Neuronal stem cell (in vitro differentiated cells): Measurements from ENCODE around the gene MRPL30.
A peak's percentile ranks its signal among the peaks of the same experiment; 100 is the strongest.

Experiments
- DNase-seq: peaks from one replicate; pipeline ENCODE4 v3.0.0-alpha.2; 2013; ENCODE audit warnings: low spot score
- H2AFZ ChIP-seq: one replicate; pipeline ENCODE4 v1.6.1; 2013; ENCODE audit warnings: mild to moderate bottlenecking, low read length, inconsistent platforms
- H2AK5ac ChIP-seq: 2 replicates; pipeline ENCODE4 v1.6.1; 2013; ENCODE audit warnings: low read depth, mild to moderate bottlenecking, inconsistent platforms, low read length, moderate library complexity, mixed read lengths
- H2BK120ac ChIP-seq: 2 replicates; pipeline ENCODE4 v1.6.1; 2013; ENCODE audit warnings: low read depth, mild to moderate bottlenecking, inconsistent platforms, low read length, moderate library complexity, mixed read lengths
- H2BK12ac ChIP-seq: one replicate; pipeline ENCODE4 v1.6.1; 2013; ENCODE audit warnings: low read length, inconsistent platforms
- H2BK15ac ChIP-seq: 2 replicates; pipeline ENCODE4 v1.6.1; 2013; ENCODE audit warnings: mild to moderate bottlenecking, low read length, inconsistent platforms, mixed read lengths
- H2BK5ac ChIP-seq: one replicate; pipeline ENCODE4 v1.6.1; 2013; ENCODE audit warnings: inconsistent platforms, mild to moderate bottlenecking, low read length, moderate library complexity
- H3K14ac ChIP-seq: one replicate; pipeline ENCODE4 v1.6.1; 2013; ENCODE audit warnings: low read length, inconsistent platforms
- H3K18ac ChIP-seq: 2 replicates; pipeline ENCODE4 v1.6.1; 2013; ENCODE audit warnings: low read length, inconsistent platforms
- H3K23ac ChIP-seq: 2 replicates; pipeline ENCODE4 v1.6.1; 2013; ENCODE audit warnings: low read depth, mild to moderate bottlenecking, mixed read lengths, low read length, inconsistent platforms; ENCODE audit not compliant: poor library complexity
- H3K27ac ChIP-seq: replicated peaks from 3 replicates; pipeline ENCODE4 v1.5.1; 2013; ENCODE audit warnings: low read length, inconsistent platforms
- H3K27me3 ChIP-seq, 3 experiments: 2 replicates each; pipeline ENCODE4 v1.6.1; 2013; ENCODE audit warnings: low read length in 3 of 3, mild to moderate bottlenecking in 2 of 3, inconsistent platforms in 1 of 3, low read depth in 1 of 3, mixed read lengths in 1 of 3, moderate library complexity in 1 of 3; ENCODE audit not compliant: control insufficient read depth in 3 of 3, insufficient read depth in 3 of 3
- H3K36me3 ChIP-seq, 2 donors: replicated peaks in 1 of 2; 2 replicates each; pipeline ENCODE4 v1.6.1; 2013; ENCODE audit warnings: low read length in 2 of 2; ENCODE audit not compliant: control insufficient read depth in 2 of 2, insufficient read depth in 2 of 2
- H3K4ac ChIP-seq: 2 replicates; pipeline ENCODE4 v1.6.1; 2013; ENCODE audit warnings: inconsistent platforms, mild to moderate bottlenecking, low read length, moderate library complexity
- H3K4me1 ChIP-seq, 2 donors: 1 replicate in 1 of 2; 2 replicates in 1 of 2; pipeline ENCODE4 v1.6.1; 2013; ENCODE audit warnings: low read length in 2 of 2, low read depth in 1 of 2; ENCODE audit not compliant: control insufficient read depth in 2 of 2, insufficient read depth in 1 of 2
- H3K4me2 ChIP-seq: one replicate; pipeline ENCODE4 v1.6.1; 2013; ENCODE audit warnings: mild to moderate bottlenecking, low read length, inconsistent platforms; ENCODE audit not compliant: insufficient read depth, poor library complexity, severe bottlenecking
- H3K4me3 ChIP-seq, 2 donors: 2 replicates each; pipeline ENCODE4 v1.5.1; 2013; ENCODE audit warnings: low read length in 2 of 2, mild to moderate bottlenecking in 2 of 2, inconsistent platforms in 1 of 2, moderate library complexity in 1 of 2
- H3K79me1 ChIP-seq: one replicate; pipeline ENCODE4 v1.6.1; 2013; ENCODE audit warnings: low read depth, mild to moderate bottlenecking, inconsistent platforms, low read length, moderate library complexity
- H3K9ac ChIP-seq: one replicate; pipeline ENCODE4 v1.6.1; 2013; ENCODE audit warnings: mild to moderate bottlenecking, low read depth, low read length, inconsistent platforms; ENCODE audit not compliant: poor library complexity
- H3K9me3 ChIP-seq, 2 donors: replicated peaks in 1 of 2; 2 replicates each; pipeline versions ENCODE3 to v1.6.1; 2013; ENCODE audit warnings: low read length in 2 of 2, mild to moderate bottlenecking in 2 of 2, inconsistent platforms in 1 of 2, low read depth in 1 of 2, mixed read lengths in 1 of 2, moderate library complexity in 1 of 2; ENCODE audit not compliant: control insufficient read depth in 2 of 2, insufficient read depth in 1 of 2
- H4K8ac ChIP-seq: one replicate; pipeline ENCODE4 v1.6.1; 2013; ENCODE audit warnings: low read depth, mild to moderate bottlenecking, inconsistent platforms, low read length, moderate library complexity
- H4K91ac ChIP-seq: one replicate; pipeline ENCODE4 v1.6.1; 2013; ENCODE audit warnings: low read length, low read depth, mild to moderate bottlenecking, inconsistent platforms; ENCODE audit not compliant: poor library complexity
- WGBS, 2 donors: extraction: QIAGEN DNeasy Blood & Tissue Kit; methylation state at CpG; one replicate each; pipeline ENCODE4 v1.1.7; 2013; ENCODE audit warnings: missing lambda C conversion rate in 2 of 2, mixed read lengths in 1 of 2; ENCODE audit not compliant: insufficient read length in 2 of 2, insufficient replicate concordance in 1 of 2; ENCODE audit errors: extremely low coverage in 2 of 2; 5-methylcytosine and 5-hydroxymethylcytosine counted together

MRPL30 gene

DNA sequence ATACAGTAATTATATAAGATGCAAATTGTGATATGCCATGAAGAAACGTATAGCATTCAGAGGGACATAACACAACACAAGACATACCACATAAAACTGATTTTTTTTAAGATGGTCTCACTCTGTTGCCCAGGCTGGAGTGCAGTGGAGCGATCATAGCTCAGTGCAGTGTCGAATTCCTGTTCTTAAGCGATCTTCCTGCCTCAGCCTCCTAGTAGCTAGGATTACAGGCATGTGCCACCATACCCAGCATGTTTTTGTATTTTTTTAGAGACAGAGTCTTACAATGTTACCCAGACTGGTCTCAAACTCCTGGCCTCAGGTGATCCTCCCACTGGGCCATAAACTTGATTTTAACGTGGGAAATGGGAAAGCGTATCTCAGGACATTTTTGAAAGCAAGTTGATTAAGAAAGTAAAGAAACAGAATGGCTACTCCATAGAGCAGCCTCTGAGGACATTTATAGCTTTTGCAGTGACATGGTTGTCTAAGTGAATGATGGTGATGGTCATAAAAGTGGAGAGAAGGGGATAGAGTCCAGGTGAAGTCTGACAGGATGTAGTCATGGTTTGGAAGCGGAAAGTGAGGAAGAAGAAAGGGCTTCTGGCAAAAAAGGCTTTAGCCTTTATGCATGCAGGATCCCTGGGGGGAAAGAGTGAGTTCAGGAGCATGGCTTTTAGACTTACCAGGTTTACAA is 28.6 kb upstream of the MRPL30 start:
- Histone ChIP-seq H3K27ac (no peak overlapping the region), H3K18ac (no peak overlapping the region), H3K14ac (no peak overlapping the region), H4K91ac (no peak overlapping the region), H2BK15ac (no peak overlapping the region), H3K36me3 (peaks cover 0 to 10% of the 10 kb centered on the region in 2 donors), H3K23ac (no peak overlapping the region), H3K4me1 (peaks cover 2 to 10% of the 10 kb centered on the region in 2 donors), H2AK5ac (no peak overlapping the region), H2AFZ (no peak overlapping the region), H3K4me3 (no peak overlapping the region), H4K8ac (no peak overlapping the region), H2BK12ac (no peak overlapping the region), H2BK5ac (no peak overlapping the region), H3K4me2 (no peak overlapping the region), H2BK120ac (no peak overlapping the region), H3K9ac (no peak overlapping the region), H3K79me1 (no peaks in the 10 kb centered on the region), H3K9me3 (peaks cover 0 to 1% of the 10 kb centered on the region in 2 donors), H3K27me3 (no peaks in the 10 kb centered on the region), H3K4ac (no peak overlapping the region)
- DNase-seq, result no peak
- no CpG with 5 or more reads among the region's 7 CpGs for WGBS, 2 donors

- H2BK5ac ChIP-seq, result no peak overlapping the region
- no peak overlapping the region for H2BK120ac ChIP-seq
- no peak overlapping the region for H2BK12ac ChIP-seq
- no peak for DNase-seq
- peak overlapping the region; percentile 69 for H3K4me2 ChIP-seq
- peaks cover 0 to 22% of the 10 kb centered on the region in 2 donors for H3K36me3 ChIP-seq
- H3K14ac ChIP-seq, result no peak overlapping the region
- no peak overlapping the region for H2BK15ac ChIP-seq
- no peak overlapping the region for H3K23ac ChIP-seq
- no peak overlapping the region for H4K8ac ChIP-seq
- no peak overlapping the region for H3K9ac ChIP-seq
- no peaks in the 10 kb centered on the region for H3K27me3 ChIP-seq
- H2AK5ac ChIP-seq, result no peak overlapping the region
- peaks cover 2 to 10% of the 10 kb centered on the region in 2 donors for H3K4me1 ChIP-seq
- WGBS, 2 donors, result no CpG with 5 or more reads among the region's 12 CpGs
- H3K27ac ChIP-seq, result no peak overlapping the region
- H4K91ac ChIP-seq, result no peak overlapping the region
- peak overlapping the region; percentile 81 to 84 for H3K4me3 ChIP-seq
- no peaks in the 10 kb centered on the region for H3K79me1 ChIP-seq
- H3K9me3 ChIP-seq, result peaks cover 0 to 1% of the 10 kb centered on the region in 2 donors
- H2AFZ ChIP-seq, result peak overlapping the region; percentile 96
- H3K18ac ChIP-seq, result no peak overlapping the region
- no peak overlapping the region for H3K4ac ChIP-seq
Observed at GRCh38 chr2:99153921-99154604, 26.9 kb upstream of the MRPL30 start.

DNA sequence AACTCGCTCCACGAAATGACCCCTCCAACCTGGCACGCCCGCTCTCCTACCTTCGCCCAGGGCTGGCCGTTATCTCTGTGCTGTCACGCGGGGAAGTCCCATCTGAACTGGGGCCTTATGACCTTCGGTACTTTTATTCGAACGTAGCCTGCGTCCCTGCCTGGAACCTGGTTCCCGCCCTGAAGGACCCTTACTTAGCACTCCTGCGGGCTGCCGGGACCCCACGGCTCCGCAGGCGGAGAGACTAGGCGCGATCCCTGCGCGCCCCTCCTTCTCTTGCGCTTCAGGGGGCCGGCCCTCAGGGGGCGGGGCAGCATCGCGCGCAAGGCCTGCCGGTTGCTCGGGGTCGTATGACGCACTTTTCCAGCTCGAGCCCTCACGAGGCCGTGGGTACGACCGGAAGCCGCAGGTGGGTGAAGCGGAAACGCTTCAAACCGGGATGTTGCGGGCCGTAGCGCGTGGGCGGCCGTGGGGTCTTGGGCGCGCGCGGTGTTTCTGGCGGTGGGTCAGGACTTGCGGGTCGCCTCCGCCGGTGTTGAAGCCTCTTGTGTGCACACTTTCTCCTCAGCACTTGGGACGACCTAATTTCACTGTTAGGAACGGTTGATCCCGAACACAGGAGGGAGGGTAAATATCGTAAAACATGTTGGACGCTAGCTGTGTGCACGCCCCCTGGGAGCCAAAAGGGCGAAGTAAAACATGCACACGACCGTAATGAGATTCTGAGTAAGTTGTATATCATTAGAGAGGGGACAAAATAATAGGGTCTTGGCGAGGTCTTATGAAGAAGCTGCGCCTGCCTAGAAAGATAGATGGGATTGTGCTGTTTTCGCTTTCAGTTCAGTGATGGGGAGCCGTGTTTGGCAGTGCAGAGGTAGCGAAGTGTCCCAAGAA is 26.1 kb upstream of the MRPL30 start, which contains the start of the genes LIPT1 and TSGA10:
Gene LIPT1, plus strand, starts transcription at position 325 of the 894 bp plus-strand sequence. CDS start 6,991 bp downstream, outside the sequence.
Gene TSGA10, minus strand, starts transcription at position 300 of the 894 bp plus-strand sequence. CDS start 45,503 bp downstream, outside the sequence.
- peak within 1 kb of the TSS; percentile 96 for H3K18ac ChIP-seq
- no peak within 1 kb of the TSS for H2AK5ac ChIP-seq
- peak within 1 kb of the TSS; percentile 7 for H4K8ac ChIP-seq
- H3K4me2 ChIP-seq, result peak within 1 kb of the TSS; percentile 69
- H3K4me1 ChIP-seq, result peaks cover 2 to 10% of the 10 kb centered on the region in 2 donors
- H3K79me1 ChIP-seq, result no peaks in the 10 kb centered on the region
- no peak within 1 kb of the TSS for H3K14ac ChIP-seq
- peak within 1 kb of the TSS; percentile 96 for H2AFZ ChIP-seq
- no peaks in the 10 kb centered on the region for H3K27me3 ChIP-seq
- peak within 1 kb of the TSS; percentile 86 for H3K9ac ChIP-seq
- peak within 1 kb of the TSS; percentile 81 to 84 for H3K4me3 ChIP-seq
- no peak within 1 kb of the TSS for H2BK120ac ChIP-seq
- H2BK12ac ChIP-seq, result no peak within 1 kb of the TSS
- no CpG with 5 or more reads among the region's 70 CpGs for WGBS, 2 donors
- H3K4ac ChIP-seq, result no peak within 1 kb of the TSS
- peak within 1 kb of the TSS; percentile 12 for H3K23ac ChIP-seq
- DNase-seq, result peak; percentile 75
- peaks cover 0 to 29% of the 10 kb centered on the region in 2 donors for H3K36me3 ChIP-seq
- no peak within 1 kb of the TSS for H3K27ac ChIP-seq
- no peak within 1 kb of the TSS for H2BK5ac ChIP-seq
- H4K91ac ChIP-seq, result no peak within 1 kb of the TSS
- no peaks in the 10 kb centered on the region for H3K9me3 ChIP-seq
- H2BK15ac ChIP-seq, result no peak within 1 kb of the TSS
